ENCODE data around the gene ZNF398.

DNA sequence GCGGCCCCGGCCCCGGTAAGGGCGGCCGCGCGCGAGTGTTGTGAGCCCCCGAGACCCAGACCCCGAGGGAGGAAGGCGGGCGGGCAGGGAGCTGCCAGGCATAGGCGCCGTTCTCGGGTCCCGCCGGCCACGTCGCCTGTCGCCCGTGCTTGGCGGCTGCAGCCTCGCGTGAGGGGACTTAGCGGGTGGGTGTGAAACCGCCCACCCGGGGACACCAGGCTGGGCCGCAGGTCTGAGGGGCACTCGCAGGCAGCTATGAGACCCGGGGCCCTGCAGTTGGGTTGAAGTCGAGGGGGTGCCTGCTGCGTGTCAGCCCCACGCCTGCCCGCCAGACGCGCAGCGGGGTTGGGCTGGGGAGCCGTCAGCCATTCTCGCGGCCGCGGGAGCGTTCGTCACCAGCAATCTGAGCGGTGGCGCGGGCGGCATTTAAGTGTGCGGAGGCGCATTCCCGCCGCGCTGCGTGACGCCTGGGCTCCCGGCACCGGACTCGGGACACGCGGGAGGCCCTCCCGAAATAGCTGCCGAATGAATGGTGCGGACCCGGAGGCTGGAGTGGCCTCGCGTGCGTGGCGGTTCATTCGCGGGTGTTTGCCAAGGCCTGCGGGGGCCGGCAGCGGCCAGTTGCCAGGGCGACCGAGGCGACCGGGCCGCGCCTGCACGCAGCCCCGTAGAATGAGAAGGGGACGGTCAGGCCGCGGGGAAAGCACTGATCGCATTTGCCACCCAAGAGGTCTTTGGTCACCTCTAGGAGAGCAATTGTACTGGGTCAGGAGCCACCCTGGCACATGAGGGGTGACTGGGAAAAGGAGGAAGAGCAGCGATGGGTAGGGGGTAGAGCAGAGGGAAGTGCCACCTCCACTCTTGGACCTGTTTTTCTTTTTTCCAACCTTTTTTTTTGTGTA lies 750 bp downstream of the ZNF398 start:
- TF ChIP-seq, protein P1, sequence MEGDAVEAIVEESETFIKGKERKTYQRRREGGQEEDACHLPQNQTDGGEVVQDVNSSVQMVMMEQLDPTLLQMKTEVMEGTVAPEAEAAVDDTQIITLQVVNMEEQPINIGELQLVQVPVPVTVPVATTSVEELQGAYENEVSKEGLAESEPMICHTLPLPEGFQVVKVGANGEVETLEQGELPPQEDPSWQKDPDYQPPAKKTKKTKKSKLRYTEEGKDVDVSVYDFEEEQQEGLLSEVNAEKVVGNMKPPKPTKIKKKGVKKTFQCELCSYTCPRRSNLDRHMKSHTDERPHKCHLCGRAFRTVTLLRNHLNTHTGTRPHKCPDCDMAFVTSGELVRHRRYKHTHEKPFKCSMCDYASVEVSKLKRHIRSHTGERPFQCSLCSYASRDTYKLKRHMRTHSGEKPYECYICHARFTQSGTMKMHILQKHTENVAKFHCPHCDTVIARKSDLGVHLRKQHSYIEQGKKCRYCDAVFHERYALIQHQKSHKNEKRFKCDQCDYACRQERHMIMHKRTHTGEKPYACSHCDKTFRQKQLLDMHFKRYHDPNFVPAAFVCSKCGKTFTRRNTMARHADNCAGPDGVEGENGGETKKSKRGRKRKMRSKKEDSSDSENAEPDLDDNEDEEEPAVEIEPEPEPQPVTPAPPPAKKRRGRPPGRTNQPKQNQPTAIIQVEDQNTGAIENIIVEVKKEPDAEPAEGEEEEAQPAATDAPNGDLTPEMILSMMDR (IDR thresholded peaks at IDR 0.05): no peak
- TF ChIP-seq POLR2A (IDR thresholded peaks at IDR 0.05): no peak
